CD4-positive, alpha-beta T cell (primary cell): ENCODE results near the gene CDH4. TPM values are rescaled to one million over a fixed set of nuclear protein-coding genes. Genes with fewer than 3 reads are reported as not detected.

Experiments used
- ATAC-seq: fragments of 200-7000 bp; cut with Tn5 transposase; one replicate; pipeline ENCODE4 v1.10.0; 2022; ENCODE audit warnings: mild to moderate bottlenecking; ENCODE audit not compliant: poor library complexity
- CTCF ChIA-PET: fragments of 350-600 bp; sonication (Branson Sonifier 250); formaldehyde crosslinking; loops from one replicate; lab custom pipeline; 2021; ENCODE audit warnings: antibody characterized with exemption, inconsistent platforms; lab: Charles Lee
- POLR2A ChIA-PET: fragments of 350-600 bp; sonication (Branson Sonifier 250); formaldehyde crosslinking; loops from one replicate; lab custom pipeline; 2021; ENCODE audit warnings: antibody characterized with exemption, inconsistent platforms; lab: Charles Lee
- DNase-seq, 14 experiments: peaks; one replicate each; pipeline ENCODE4 v3.0.0-alpha.2; 2013 to 2020; ENCODE audit warnings: mixed read lengths in 2 of 14
- H3K27ac ChIP-seq, 2 donors: one replicate each; pipeline versions ENCODE4 v1.5.1 to v1.7.0; 2013; ENCODE audit warnings: low read length in 2 of 2, low read depth in 1 of 2, mild to moderate bottlenecking in 1 of 2
- H3K27me3 ChIP-seq, 2 experiments: 1 replicate in 1 of 2; 2 replicates in 1 of 2; pipeline versions ENCODE4 v1.6.1 to v1.7.0; 2013; ENCODE audit warnings: low read length in 2 of 2, control low read depth in 1 of 2, mild to moderate bottlenecking in 1 of 2, moderate library complexity in 1 of 2; ENCODE audit not compliant: insufficient read depth in 2 of 2, control insufficient read depth in 1 of 2
- H3K36me3 ChIP-seq: one replicate; pipeline ENCODE4 v1.6.1; 2013; ENCODE audit warnings: low read length, control low read depth; ENCODE audit not compliant: insufficient read depth
- H3K4me1 ChIP-seq: one replicate; pipeline ENCODE4 v1.6.1; 2013; ENCODE audit warnings: low read length, control low read depth; ENCODE audit not compliant: insufficient read depth
- H3K4me3 ChIP-seq: one replicate; pipeline ENCODE4 v1.5.1; 2013; ENCODE audit warnings: mild to moderate bottlenecking, low read length, moderate library complexity
- H3K9me3 ChIP-seq, 2 experiments: 1 replicate in 1 of 2; 2 replicates in 1 of 2; pipeline versions ENCODE4 v1.6.1 to v1.7.0; 2013; ENCODE audit warnings: low read length in 2 of 2, mild to moderate bottlenecking in 2 of 2, control low read depth in 1 of 2, moderate library complexity in 1 of 2; ENCODE audit not compliant: control insufficient read depth in 1 of 2, insufficient read depth in 1 of 2
- H3K27ac Mint-ChIP-seq: one replicate; pipeline ENCODE4 v1.8.0; 2020; ENCODE audit warnings: mixed read lengths
- H3K27me3 Mint-ChIP-seq: one replicate; pipeline ENCODE4 v1.8.0; 2021; ENCODE audit warnings: mixed read lengths
- H3K36me3 Mint-ChIP-seq: one replicate; pipeline ENCODE4 v1.8.0; 2021; ENCODE audit warnings: low read depth, mixed read lengths
- H3K4me1 Mint-ChIP-seq: one replicate; pipeline ENCODE4 v1.8.0; 2021; ENCODE audit warnings: low read depth, mixed read lengths
- H3K4me3 Mint-ChIP-seq: one replicate; pipeline ENCODE4 v1.8.0; 2020; ENCODE audit warnings: mild to moderate bottlenecking, mixed read lengths
- H3K9me3 Mint-ChIP-seq: one replicate; pipeline ENCODE4 v1.8.0; 2020; ENCODE audit warnings: mixed read lengths
- intact Hi-C, 2 experiments: fragments of 100-400 bp; cut with DNase I in 1 of 2; cut with micrococcal nuclease in 1 of 2; formaldehyde crosslinking; loops; one replicate each; pipeline versions ENCODE4 v1.15.1 to v1.9.0; 2023 to 2025; cut with DNase I, micrococcal nuclease
- total RNA-seq, 174 experiments: library from RNA in 2 of 174; stranded (reverse) in 2 of 174; gene quantifications; one replicate each; pipeline ENCODE4 v1.2.3 and lab custom pipeline; 2021 to 2026
- TF ChIP-seq, protein P1 (sequence below): fragments of 200-600 bp; IDR thresholded peaks from one replicate; pipeline ENCODE4 v1.8.0; 2022; ENCODE audit warnings: antibody characterized with exemption, mild to moderate bottlenecking

Gene CDH4
- total RNA-seq, 2 experiments from 2014 or later, result 0.11 TPM

DNA sequence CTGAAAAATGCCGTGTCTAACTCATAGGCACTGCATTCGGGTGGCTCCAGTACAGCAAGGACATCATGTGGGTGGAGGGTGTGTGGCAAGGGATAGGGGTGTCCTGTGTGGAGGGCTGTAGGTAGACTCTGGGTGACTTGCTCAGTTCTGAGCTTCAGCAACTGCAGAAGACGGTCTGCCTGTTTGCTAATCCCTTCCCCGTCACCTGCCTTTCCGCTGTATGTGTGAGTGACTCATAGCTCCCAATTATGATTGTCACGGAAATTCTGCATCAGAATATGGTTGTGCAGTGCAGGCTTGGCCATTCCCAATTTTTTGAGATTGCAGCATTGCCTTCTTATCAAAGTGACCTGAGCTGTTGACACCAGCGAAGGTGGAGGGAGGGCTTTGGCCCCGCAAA, 174.3 kb downstream of the CDH4 start:
- H3K27ac Mint-ChIP-seq, result no peak overlapping the region

DNA sequence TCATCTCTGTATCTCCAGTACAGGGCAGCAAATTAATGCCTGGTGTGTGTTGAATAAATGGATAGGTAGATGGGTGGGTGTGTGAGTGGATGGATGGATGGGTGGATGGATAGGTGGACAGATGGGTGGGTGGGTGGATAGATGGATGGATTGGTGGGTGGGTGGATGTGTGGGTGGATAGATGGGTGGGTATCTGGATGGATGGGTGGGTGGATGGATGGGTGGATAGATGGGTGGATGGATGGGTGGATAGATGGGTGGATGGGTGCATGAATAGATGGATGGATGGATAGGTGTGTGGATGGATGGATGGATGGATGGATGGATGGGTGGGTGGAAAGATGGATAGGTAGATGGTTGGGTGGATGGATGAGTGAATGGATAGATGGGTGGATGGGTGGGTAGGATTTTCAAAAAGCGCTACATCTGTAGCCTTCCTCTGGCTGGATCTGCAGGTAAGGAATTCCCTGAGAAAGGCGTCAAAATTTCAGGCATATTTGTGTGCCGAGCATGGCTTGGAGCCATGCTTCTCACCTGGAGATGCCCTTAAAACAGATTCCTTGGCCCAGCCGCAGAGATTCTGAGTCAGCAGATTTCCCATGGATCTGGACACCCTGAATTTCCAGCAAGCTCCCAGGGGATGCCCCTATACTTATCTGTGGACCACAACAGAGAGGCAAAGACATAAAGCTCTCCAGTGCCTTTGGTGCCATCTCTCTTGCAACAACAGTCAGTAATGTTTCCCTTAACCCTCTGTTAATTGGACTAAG, 177.6 kb downstream of the CDH4 start:
- Histone ChIP-seq H3K4me1 (no peaks in the 10 kb centered on the region), H3K36me3 (no peaks in the 10 kb centered on the region), H3K27ac (no peak overlapping the region), H3K27me3 (no peaks in the 10 kb centered on the region), H3K9me3 (peaks cover 0 to 19% of the 10 kb centered on the region in 2 experiments), H3K4me3 (no peak overlapping the region)
- no peak overlapping the region for H3K4me3 Mint-ChIP-seq
- H3K4me1 Mint-ChIP-seq, result no peaks in the 10 kb centered on the region
- ATAC-seq (no peak), DNase-seq (no peak)
- intact Hi-C loops, result no loop called here
- ChIA-PET CTCF (no interaction called here), POLR2A (no interaction called here)
- peaks cover 5% of the 10 kb centered on the region for H3K27me3 Mint-ChIP-seq
- TF ChIP-seq, protein P1, sequence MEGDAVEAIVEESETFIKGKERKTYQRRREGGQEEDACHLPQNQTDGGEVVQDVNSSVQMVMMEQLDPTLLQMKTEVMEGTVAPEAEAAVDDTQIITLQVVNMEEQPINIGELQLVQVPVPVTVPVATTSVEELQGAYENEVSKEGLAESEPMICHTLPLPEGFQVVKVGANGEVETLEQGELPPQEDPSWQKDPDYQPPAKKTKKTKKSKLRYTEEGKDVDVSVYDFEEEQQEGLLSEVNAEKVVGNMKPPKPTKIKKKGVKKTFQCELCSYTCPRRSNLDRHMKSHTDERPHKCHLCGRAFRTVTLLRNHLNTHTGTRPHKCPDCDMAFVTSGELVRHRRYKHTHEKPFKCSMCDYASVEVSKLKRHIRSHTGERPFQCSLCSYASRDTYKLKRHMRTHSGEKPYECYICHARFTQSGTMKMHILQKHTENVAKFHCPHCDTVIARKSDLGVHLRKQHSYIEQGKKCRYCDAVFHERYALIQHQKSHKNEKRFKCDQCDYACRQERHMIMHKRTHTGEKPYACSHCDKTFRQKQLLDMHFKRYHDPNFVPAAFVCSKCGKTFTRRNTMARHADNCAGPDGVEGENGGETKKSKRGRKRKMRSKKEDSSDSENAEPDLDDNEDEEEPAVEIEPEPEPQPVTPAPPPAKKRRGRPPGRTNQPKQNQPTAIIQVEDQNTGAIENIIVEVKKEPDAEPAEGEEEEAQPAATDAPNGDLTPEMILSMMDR, result no peak
- H3K36me3 Mint-ChIP-seq, result no peaks in the 10 kb centered on the region
- H3K9me3 Mint-ChIP-seq, result peaks cover 4% of the 10 kb centered on the region
- no peak overlapping the region for H3K27ac Mint-ChIP-seq

More for the DNA sequence above, 174.3 kb downstream of the CDH4 start:
- Histone ChIP-seq H3K4me1 (no peaks in the 10 kb centered on the region), H3K4me3 (no peak overlapping the region), H3K9me3 (peaks cover 0 to 30% of the 10 kb centered on the region in 2 experiments), H3K27me3 (no peaks in the 10 kb centered on the region), H3K27ac (no peak overlapping the region), H3K36me3 (no peaks in the 10 kb centered on the region)
- no peaks in the 10 kb centered on the region for H3K36me3 Mint-ChIP-seq
- H3K4me1 Mint-ChIP-seq, result no peaks in the 10 kb centered on the region
- POLR2A ChIA-PET, result no interaction called here
- DNase-seq (no peak), ATAC-seq (no peak)
- H3K27me3 Mint-ChIP-seq, result no peaks in the 10 kb centered on the region
- no peak overlapping the region for H3K4me3 Mint-ChIP-seq
- intact Hi-C loops, result no loop called here
- peaks cover 4% of the 10 kb centered on the region for H3K9me3 Mint-ChIP-seq
- TF ChIP-seq, protein P1, result no peak
- CTCF ChIA-PET, result no interaction called here

DNA sequence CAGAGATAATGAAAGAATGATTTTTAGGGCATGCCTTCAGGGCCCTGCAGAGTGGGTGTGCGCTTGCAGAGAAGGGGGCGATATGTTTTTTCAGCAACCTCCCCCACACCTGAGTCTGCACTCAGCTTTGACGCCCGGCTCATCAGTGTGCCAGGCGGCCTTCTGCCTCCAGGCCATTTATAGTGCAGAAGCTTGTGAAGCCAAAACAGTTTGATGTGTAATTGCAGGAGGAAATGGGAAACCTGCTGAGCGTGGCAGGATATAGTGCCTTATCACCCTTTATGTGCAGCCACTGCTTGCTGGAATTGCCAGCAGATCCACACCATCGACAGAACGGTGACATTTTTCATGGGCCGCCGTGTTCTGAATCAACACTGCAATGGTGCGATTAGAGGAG, 178.2 kb downstream of the CDH4 start:
- DNase-seq (no peak), ATAC-seq (no peak)
- Histone ChIP-seq H3K4me1 (no peaks in the 10 kb centered on the region), H3K36me3 (no peaks in the 10 kb centered on the region), H3K4me3 (no peak overlapping the region), H3K9me3 (peaks cover 0 to 15% of the 10 kb centered on the region in 2 experiments), H3K27ac (no peak overlapping the region), H3K27me3 (no peaks in the 10 kb centered on the region)
- Mint-ChIP-seq H3K4me3 (no peak overlapping the region), H3K36me3 (no peaks in the 10 kb centered on the region), H3K27me3 (peaks cover 5% of the 10 kb centered on the region), H3K27ac (no peak overlapping the region), H3K4me1 (no peaks in the 10 kb centered on the region), H3K9me3 (peaks cover 4% of the 10 kb centered on the region)
- ChIA-PET POLR2A (no interaction called here), CTCF (no interaction called here)
- TF ChIP-seq, protein P1, result no peak
- intact Hi-C loops, result no loop called here
